Body of pancreas (tissue), 4 donors: ENCODE measurements around the gene WDR82.

ENCODE experiments used
- POLR2A ChIP-seq, 3 donors: fragments of 450-650 bp; IDR thresholded peaks; one replicate each; pipeline ENCODE4 v1.6.1; 2016; ENCODE audit warnings: antibody characterized with exemption in 3 of 3, mild to moderate bottlenecking in 2 of 3
- TF ChIP-seq, protein P1 (sequence below), 7 experiments: fragments of 450-650 bp in 4 of 7; fragments of 200-600 bp in 3 of 7; sonication (generic) in 3 of 7; IDR thresholded peaks; one replicate each; pipeline ENCODE4 v1.5.1; 2016 to 2019; ENCODE audit warnings: antibody characterized with exemption in 7 of 7

DNA sequence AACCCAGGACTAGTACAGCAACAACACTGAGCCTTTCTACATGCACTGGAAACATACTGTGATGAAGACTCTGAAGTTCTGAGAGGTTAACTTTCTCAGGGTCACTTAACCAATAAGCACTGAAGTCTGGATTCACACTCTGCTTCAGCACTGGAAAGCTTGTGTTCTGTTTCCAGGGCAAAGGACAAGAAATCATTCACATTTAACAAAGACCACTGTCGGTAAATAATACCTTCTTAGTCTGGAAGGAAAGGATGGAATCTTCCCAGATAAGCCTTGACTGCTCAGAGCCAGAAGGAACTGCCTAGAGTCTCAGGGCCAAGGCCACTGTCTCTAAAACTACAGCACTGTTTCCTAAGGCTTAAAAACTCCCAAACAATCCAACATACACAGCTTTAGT is 4.9 kb upstream of the WDR82 start:
- TF ChIP-seq, protein P1, sequence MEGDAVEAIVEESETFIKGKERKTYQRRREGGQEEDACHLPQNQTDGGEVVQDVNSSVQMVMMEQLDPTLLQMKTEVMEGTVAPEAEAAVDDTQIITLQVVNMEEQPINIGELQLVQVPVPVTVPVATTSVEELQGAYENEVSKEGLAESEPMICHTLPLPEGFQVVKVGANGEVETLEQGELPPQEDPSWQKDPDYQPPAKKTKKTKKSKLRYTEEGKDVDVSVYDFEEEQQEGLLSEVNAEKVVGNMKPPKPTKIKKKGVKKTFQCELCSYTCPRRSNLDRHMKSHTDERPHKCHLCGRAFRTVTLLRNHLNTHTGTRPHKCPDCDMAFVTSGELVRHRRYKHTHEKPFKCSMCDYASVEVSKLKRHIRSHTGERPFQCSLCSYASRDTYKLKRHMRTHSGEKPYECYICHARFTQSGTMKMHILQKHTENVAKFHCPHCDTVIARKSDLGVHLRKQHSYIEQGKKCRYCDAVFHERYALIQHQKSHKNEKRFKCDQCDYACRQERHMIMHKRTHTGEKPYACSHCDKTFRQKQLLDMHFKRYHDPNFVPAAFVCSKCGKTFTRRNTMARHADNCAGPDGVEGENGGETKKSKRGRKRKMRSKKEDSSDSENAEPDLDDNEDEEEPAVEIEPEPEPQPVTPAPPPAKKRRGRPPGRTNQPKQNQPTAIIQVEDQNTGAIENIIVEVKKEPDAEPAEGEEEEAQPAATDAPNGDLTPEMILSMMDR (IDR thresholded peaks at IDR 0.05) = no peak
- TF ChIP-seq POLR2A (IDR thresholded peaks at IDR 0.05) = no peak
